ENCODE data around the gene TMEM121. TPM values are rescaled to one million over a fixed set of nuclear protein-coding genes. Genes with fewer than 3 reads are reported as not detected.

TMEM121 gene
- 11.3 TPM for polyA plus RNA-seq (2012; ENCODE audit: insufficient read depth, insufficient read length, low read depth)

DNA sequence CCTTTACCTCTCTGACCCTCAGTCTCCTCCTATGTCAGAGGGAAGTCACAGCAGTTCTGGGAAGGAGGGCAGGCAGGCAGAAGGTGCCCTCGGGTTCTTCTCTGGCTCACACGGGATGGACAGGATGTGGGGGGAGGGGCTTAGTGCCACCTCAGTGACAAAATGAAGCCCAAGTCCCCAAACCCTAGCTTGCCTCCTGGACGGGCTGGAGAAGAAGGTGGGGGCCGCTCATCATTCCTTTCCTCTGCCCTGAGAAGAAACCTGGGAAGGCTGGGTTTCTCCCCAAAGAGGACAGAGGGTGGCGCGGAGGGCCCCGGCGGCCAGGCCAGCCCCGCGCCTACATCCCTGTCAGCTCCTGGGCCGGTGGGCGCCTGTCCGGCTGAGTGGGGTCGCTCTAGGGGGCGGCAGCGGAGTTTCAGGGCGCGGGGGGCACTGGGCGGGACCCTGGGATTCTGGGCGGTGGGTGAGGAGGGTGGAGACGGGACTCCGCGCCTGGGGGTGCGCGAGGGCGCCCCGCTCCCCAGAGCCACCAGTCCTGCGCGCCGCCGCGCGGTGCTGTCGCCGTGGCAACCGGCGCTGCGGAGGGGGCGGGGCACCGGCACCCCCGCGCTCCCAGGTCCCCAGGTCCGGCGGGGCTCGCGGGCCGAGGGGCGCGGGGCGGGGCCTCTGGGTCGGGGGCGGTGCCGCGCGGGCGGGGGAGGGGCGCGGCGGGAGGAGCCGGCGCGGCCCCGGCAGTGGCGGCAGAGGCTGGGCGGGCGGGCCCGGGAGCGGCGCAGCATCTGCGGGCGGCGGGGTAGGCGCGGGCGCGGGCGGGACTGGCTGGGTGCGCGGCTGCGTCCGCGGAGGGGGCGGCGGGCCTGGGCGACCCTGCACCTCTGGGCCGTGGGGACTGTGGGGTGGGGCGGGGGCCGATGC, at the start of gene TMEM121:
Gene TMEM121 (plus strand): TSS at position 723 of the 915 bp plus-strand sequence. CDS start 2,252 bp downstream, outside the sequence.
- Histone ChIP-seq H3K4me1 (no peaks in the 10 kb centered on the region), H3K9me3 (0 out of 2 replicates have a peak, but pooled peaks cover 2% of the 10 kb centered on the region), H3K27me3 (no peaks in the 10 kb centered on the region), H3K4me3 (ENCODE audit: low read depth, low read length) (peak within 1 kb of the TSS; percentile 51), H3K36me3 (no peaks in the 10 kb centered on the region; the same call in 1 of the 2 replicates)
- TF ChIP-seq CTCF (IDR thresholded peaks at IDR 0.05; ENCODE audit: low read depth, low read length), result no peak
- DNase-seq, result peak; percentile 55

GRCh38 chr14:105476831-105477659, 49.3 kb upstream of the TMEM121 start:
- TF ChIP-seq CTCF (IDR thresholded peaks at IDR 0.05; ENCODE audit: low read depth, low read length), result no peak
- H3K36me3 ChIP-seq, result peaks cover 7% of the 10 kb centered on the region
- no peaks in the 10 kb centered on the region for H3K9me3 ChIP-seq
- H3K4me3 ChIP-seq (ENCODE audit: low read depth, low read length), result peak overlapping the region; percentile 67
- peaks cover 33% of the 10 kb centered on the region for H3K4me1 ChIP-seq
- H3K27me3 ChIP-seq, result no peaks in the 10 kb centered on the region
- peak; percentile 64 for DNase-seq

DNA sequence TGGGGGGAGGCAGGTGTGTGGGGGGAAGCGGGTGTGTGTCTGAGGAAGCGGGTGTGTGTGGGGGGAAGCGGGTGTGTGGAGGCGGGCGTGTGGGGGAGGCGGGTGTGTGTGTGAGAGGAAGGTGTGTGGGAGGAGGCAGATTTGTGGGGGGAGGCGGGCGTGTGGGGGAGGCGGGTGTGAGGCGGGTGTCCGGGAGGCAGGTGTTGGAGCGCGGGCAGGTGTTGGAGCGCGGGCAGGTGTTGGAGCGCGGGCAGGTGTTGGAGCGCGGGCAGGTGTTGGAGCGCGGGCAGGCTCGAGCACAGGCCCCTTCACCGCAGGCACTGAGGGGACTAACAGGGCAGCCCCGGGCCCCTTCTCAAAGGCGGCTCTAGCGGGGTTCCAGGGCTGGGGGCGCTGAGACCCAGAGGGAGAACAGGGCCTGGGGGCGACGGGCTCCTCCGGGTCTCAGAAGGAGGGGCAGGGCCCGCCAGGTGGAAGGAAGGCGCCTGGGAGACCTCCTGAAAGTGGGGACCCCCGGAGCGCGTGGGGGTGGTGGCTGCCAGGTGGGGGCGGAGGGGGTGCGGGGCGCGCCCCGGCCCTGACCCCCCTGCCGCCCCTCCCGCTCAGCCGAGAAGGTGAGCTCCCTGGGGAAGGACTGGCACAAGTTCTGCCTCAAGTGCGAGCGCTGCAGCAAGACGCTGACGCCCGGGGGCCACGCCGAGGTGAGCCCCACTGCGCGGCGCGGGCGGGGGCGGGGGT, 48.6 kb upstream of the TMEM121 start:
- DNase-seq, result no peak
- no peaks in the 10 kb centered on the region for H3K9me3 ChIP-seq
- H3K4me3 ChIP-seq (ENCODE audit: low read depth, low read length), result no peak overlapping the region; the same call in 1 of the 2 replicates
- TF ChIP-seq CTCF (IDR thresholded peaks at IDR 0.05; ENCODE audit: low read depth, low read length), result no peak
- H3K27me3 ChIP-seq, result no peaks in the 10 kb centered on the region
- H3K36me3 ChIP-seq, result peaks cover 7% of the 10 kb centered on the region
- peaks cover 32% of the 10 kb centered on the region for H3K4me1 ChIP-seq

- no peak for DNase-seq
- H3K36me3 ChIP-seq, result peaks cover 7% of the 10 kb centered on the region
- no peaks in the 10 kb centered on the region for H3K9me3 ChIP-seq
- peaks cover 35% of the 10 kb centered on the region for H3K4me1 ChIP-seq
- no peak for TF ChIP-seq CTCF (IDR thresholded peaks at IDR 0.05; ENCODE audit: low read depth, low read length)
- no peak overlapping the region for H3K4me3 ChIP-seq (ENCODE audit: low read depth, low read length)
- no peaks in the 10 kb centered on the region for H3K27me3 ChIP-seq
Observed at GRCh38 chr14:105478398-105479251, 47.8 kb upstream of the TMEM121 start.

- Histone ChIP-seq H3K9me3 (no peaks in the 10 kb centered on the region), H3K27me3 (no peaks in the 10 kb centered on the region), H3K36me3 (peaks cover 7% of the 10 kb centered on the region), H3K4me3 (ENCODE audit: low read depth, low read length) (no peak overlapping the region), H3K4me1 (peaks cover 42% of the 10 kb centered on the region)
- DNase-seq, result no peak
- TF ChIP-seq CTCF (IDR thresholded peaks at IDR 0.05; ENCODE audit: low read depth, low read length), result 0 out of 2 replicates have a peak, but pooled peaks have one; percentile 3
Observed at GRCh38 chr14:105479431-105480158, 46.8 kb upstream of the TMEM121 start.
